GM19467 (cell line): ENCODE data around the gene ENAM.
"Not testable (repeated sequence)": the region's sequence is repeated elsewhere in the genome, so short reads cannot be mapped to it uniquely, and the experiment has no call there.

Experiments
- ATAC-seq: cut with Tn5 transposase; IDR thresholded peaks from one replicate; pipeline ENCODE4 v1.9.1; 2021; ENCODE audit warnings: mild to moderate bottlenecking, moderate library complexity; ENCODE audit not compliant: unreplicated experiment

The ENAM gene

GRCh38 chr4:70627620-70628019 lies 924 bp upstream of the ENAM start:
- ATAC-seq: no peak

GRCh38 chr4:70629469-70630090 lies 1.0 kb downstream of the ENAM start:
- no peak for ATAC-seq

- ATAC-seq: no peak
Measured at GRCh38 chr4:70630162-70630561, 1.6 kb downstream of the ENAM start.

GRCh38 chr4:70632028-70632427 lies 3.5 kb downstream of the ENAM start:
- no peak for ATAC-seq

- no peak for ATAC-seq
Measured at GRCh38 chr4:70634482-70634881, 5.9 kb downstream of the ENAM start.

GRCh38 chr4:70637239-70637913 lies 8.8 kb downstream of the ENAM start:
- no peak for ATAC-seq

- no peak for ATAC-seq
Measured at GRCh38 chr4:70640192-70640591, 11.6 kb downstream of the ENAM start.

- not testable (repeated sequence) for ATAC-seq
Measured at GRCh38 chr4:70650741-70651140, 22.2 kb downstream of the ENAM start.

GRCh38 chr4:70651864-70652506 lies 23.4 kb downstream of the ENAM start:
- ATAC-seq: no peak

GRCh38 chr4:70654605-70655011 lies 26.1 kb downstream of the ENAM start:
- no peak for ATAC-seq

GRCh38 chr4:70657326-70657725 lies 28.8 kb downstream of the ENAM start:
- ATAC-seq: no peak

- no peak for ATAC-seq
Measured at GRCh38 chr4:70658418-70658817, 29.9 kb downstream of the ENAM start.

GRCh38 chr4:70660106-70660505 lies 31.6 kb downstream of the ENAM start:
- ATAC-seq: no peak

GRCh38 chr4:70661309-70661922 lies 32.9 kb downstream of the ENAM start:
- ATAC-seq: peak; percentile 71

- no peak for ATAC-seq
Measured at GRCh38 chr4:70666369-70666768, 37.8 kb downstream of the ENAM start, which contains the start of gene JCHAIN. JCHAIN (minus strand) TSS chr4:70666508; CDS start chr4:70666490, 18 bp downstream.

GRCh38 chr4:70667740-70668535 lies 39.4 kb downstream of the ENAM start:
- peak; percentile 36 for ATAC-seq

- no peak for ATAC-seq
Measured at GRCh38 chr4:70670332-70671014, 41.9 kb downstream of the ENAM start.

- ATAC-seq: no peak
Measured at GRCh38 chr4:70671091-70671490, 42.5 kb downstream of the ENAM start.

- no peak for ATAC-seq
Measured at GRCh38 chr4:70674191-70674590, 45.6 kb downstream of the ENAM start.

- no peak for ATAC-seq
Measured at GRCh38 chr4:70674731-70675130, 46.2 kb downstream of the ENAM start.
